Activated naive CD8-positive, alpha-beta T cell treated with anti-CD3 and anti-CD28 coated beads, Interleukin-2, amount 50 U/mL, for 24 hours (primary cell): Measurements from ENCODE around the gene DGKI.

ENCODE experiments used
- ATAC-seq: fragments of 150-1000 bp; cut with Tn5 transposase; one replicate; pipeline ENCODE4 v1.10.0; 2021
- DNase-seq: peaks from one replicate; pipeline ENCODE4 v3.0.0; 2021
- H3K27ac Mint-ChIP-seq: one replicate; pipeline ENCODE4 v1.8.0; 2021; ENCODE audit warnings: mild to moderate bottlenecking, mixed read lengths
- H3K27me3 Mint-ChIP-seq: one replicate; pipeline ENCODE4 v1.8.0; 2021; ENCODE audit warnings: mixed read lengths
- H3K36me3 Mint-ChIP-seq: one replicate; pipeline ENCODE4 v1.8.0; 2021; ENCODE audit warnings: low read depth, mixed read lengths
- H3K4me1 Mint-ChIP-seq: one replicate; pipeline ENCODE4 v1.8.0; 2021; ENCODE audit warnings: mixed read lengths
- H3K4me3 Mint-ChIP-seq: one replicate; pipeline ENCODE4 v1.8.0; 2021; ENCODE audit warnings: mild to moderate bottlenecking, moderate library complexity, mixed read lengths
- H3K9me3 Mint-ChIP-seq: one replicate; pipeline ENCODE4 v1.8.0; 2021; ENCODE audit warnings: mixed read lengths

Gene DGKI

GRCh38 chr7:137609500-137609899 is 237.3 kb downstream of the DGKI start:
- Mint-ChIP-seq H3K9me3 (no peaks in the 10 kb centered on the region), H3K36me3 (no peaks in the 10 kb centered on the region), H3K4me1 (no peaks in the 10 kb centered on the region), H3K4me3 (no peak overlapping the region), H3K27ac (no peak overlapping the region), H3K27me3 (peaks cover 9% of the 10 kb centered on the region)
- no peak for DNase-seq
- no peak for ATAC-seq

- ATAC-seq: no peak
- peaks cover 9% of the 10 kb centered on the region for H3K27me3 Mint-ChIP-seq
- H3K36me3 Mint-ChIP-seq: no peaks in the 10 kb centered on the region
- H3K9me3 Mint-ChIP-seq: no peaks in the 10 kb centered on the region
- no peak overlapping the region for H3K4me3 Mint-ChIP-seq
- DNase-seq: no peak
- H3K27ac Mint-ChIP-seq: no peak overlapping the region
- H3K4me1 Mint-ChIP-seq: no peaks in the 10 kb centered on the region
Observed at GRCh38 chr7:137606061-137606674, 240.6 kb downstream of the DGKI start.

GRCh38 chr7:137603043-137603442 is 243.7 kb downstream of the DGKI start:
- Mint-ChIP-seq H3K27ac (no peak overlapping the region), H3K36me3 (no peaks in the 10 kb centered on the region), H3K27me3 (peaks cover 3% of the 10 kb centered on the region), H3K4me3 (no peak overlapping the region), H3K9me3 (no peaks in the 10 kb centered on the region), H3K4me1 (no peaks in the 10 kb centered on the region)
- ATAC-seq: no peak
- no peak for DNase-seq

- Mint-ChIP-seq H3K36me3 (no peaks in the 10 kb centered on the region), H3K4me1 (no peaks in the 10 kb centered on the region), H3K9me3 (no peaks in the 10 kb centered on the region), H3K4me3 (no peak overlapping the region), H3K27me3 (peaks cover 9% of the 10 kb centered on the region), H3K27ac (no peak overlapping the region)
- ATAC-seq (no peak), DNase-seq (no peak)
Observed at GRCh38 chr7:137601642-137602041, 245.1 kb downstream of the DGKI start.

GRCh38 chr7:137597856-137598255 is 248.9 kb downstream of the DGKI start:
- Mint-ChIP-seq H3K4me1 (no peaks in the 10 kb centered on the region), H3K9me3 (no peaks in the 10 kb centered on the region), H3K4me3 (no peak overlapping the region), H3K36me3 (no peaks in the 10 kb centered on the region), H3K27ac (no peak overlapping the region), H3K27me3 (peaks cover 6% of the 10 kb centered on the region)
- ATAC-seq: no peak
- DNase-seq: no peak

- no peaks in the 10 kb centered on the region for H3K4me1 Mint-ChIP-seq
- peaks cover 6% of the 10 kb centered on the region for H3K27me3 Mint-ChIP-seq
- ATAC-seq (no peak), DNase-seq (no peak)
- H3K36me3 Mint-ChIP-seq: no peaks in the 10 kb centered on the region
- H3K4me3 Mint-ChIP-seq: no peak overlapping the region
- no peaks in the 10 kb centered on the region for H3K9me3 Mint-ChIP-seq
- no peak overlapping the region for H3K27ac Mint-ChIP-seq
Observed at GRCh38 chr7:137593115-137593711, 253.6 kb downstream of the DGKI start.

- Mint-ChIP-seq H3K27ac (no peak overlapping the region), H3K27me3 (peaks cover 4% of the 10 kb centered on the region), H3K9me3 (no peaks in the 10 kb centered on the region), H3K36me3 (no peaks in the 10 kb centered on the region), H3K4me3 (no peak overlapping the region), H3K4me1 (no peaks in the 10 kb centered on the region)
- ATAC-seq: no peak
- DNase-seq: no peak
Observed at GRCh38 chr7:137592232-137592896, 254.4 kb downstream of the DGKI start.

GRCh38 chr7:137591421-137591837 is 255.3 kb downstream of the DGKI start:
- no peaks in the 10 kb centered on the region for H3K9me3 Mint-ChIP-seq
- DNase-seq (no peak), ATAC-seq (no peak)
- no peaks in the 10 kb centered on the region for H3K36me3 Mint-ChIP-seq
- no peaks in the 10 kb centered on the region for H3K4me1 Mint-ChIP-seq
- no peak overlapping the region for H3K4me3 Mint-ChIP-seq
- H3K27me3 Mint-ChIP-seq: no peaks in the 10 kb centered on the region
- no peak overlapping the region for H3K27ac Mint-ChIP-seq

GRCh38 chr7:137590756-137591305 is 255.9 kb downstream of the DGKI start:
- no peak for DNase-seq
- no peak for ATAC-seq
- H3K36me3 Mint-ChIP-seq: no peaks in the 10 kb centered on the region
- no peak overlapping the region for H3K27ac Mint-ChIP-seq
- H3K9me3 Mint-ChIP-seq: no peaks in the 10 kb centered on the region
- no peak overlapping the region for H3K4me3 Mint-ChIP-seq
- no peaks in the 10 kb centered on the region for H3K4me1 Mint-ChIP-seq
- H3K27me3 Mint-ChIP-seq: no peaks in the 10 kb centered on the region

GRCh38 chr7:137590071-137590755 is 256.6 kb downstream of the DGKI start:
- no peaks in the 10 kb centered on the region for H3K27me3 Mint-ChIP-seq
- H3K9me3 Mint-ChIP-seq: no peaks in the 10 kb centered on the region
- DNase-seq: no peak
- no peaks in the 10 kb centered on the region for H3K36me3 Mint-ChIP-seq
- H3K4me1 Mint-ChIP-seq: no peaks in the 10 kb centered on the region
- ATAC-seq: no peak
- no peak overlapping the region for H3K4me3 Mint-ChIP-seq
- no peak overlapping the region for H3K27ac Mint-ChIP-seq

GRCh38 chr7:137587326-137587725 is 259.4 kb downstream of the DGKI start:
- ATAC-seq: no peak
- H3K27me3 Mint-ChIP-seq: no peaks in the 10 kb centered on the region
- no peak overlapping the region for H3K4me3 Mint-ChIP-seq
- H3K9me3 Mint-ChIP-seq: no peaks in the 10 kb centered on the region
- no peaks in the 10 kb centered on the region for H3K36me3 Mint-ChIP-seq
- no peak for DNase-seq
- H3K27ac Mint-ChIP-seq: no peak overlapping the region
- H3K4me1 Mint-ChIP-seq: no peaks in the 10 kb centered on the region

GRCh38 chr7:137585591-137585990 is 261.2 kb downstream of the DGKI start:
- H3K4me3 Mint-ChIP-seq: no peak overlapping the region
- H3K27me3 Mint-ChIP-seq: no peaks in the 10 kb centered on the region
- H3K4me1 Mint-ChIP-seq: no peaks in the 10 kb centered on the region
- no peaks in the 10 kb centered on the region for H3K36me3 Mint-ChIP-seq
- no peak for DNase-seq
- H3K27ac Mint-ChIP-seq: no peak overlapping the region
- no peak for ATAC-seq
- no peaks in the 10 kb centered on the region for H3K9me3 Mint-ChIP-seq

GRCh38 chr7:137583172-137583571 is 263.6 kb downstream of the DGKI start:
- H3K4me1 Mint-ChIP-seq: no peaks in the 10 kb centered on the region
- H3K27me3 Mint-ChIP-seq: peaks cover 4% of the 10 kb centered on the region
- no peaks in the 10 kb centered on the region for H3K9me3 Mint-ChIP-seq

GRCh38 chr7:137579913-137580640 is 266.7 kb downstream of the DGKI start:
- ATAC-seq (no peak), DNase-seq (no peak)
- Mint-ChIP-seq H3K27ac (no peak overlapping the region), H3K4me1 (no peaks in the 10 kb centered on the region), H3K9me3 (no peaks in the 10 kb centered on the region), H3K4me3 (no peak overlapping the region), H3K27me3 (peaks cover 4% of the 10 kb centered on the region), H3K36me3 (no peaks in the 10 kb centered on the region)

More at GRCh38 chr7:137583172-137583571, 263.6 kb downstream of the DGKI start:
- DNase-seq (no peak), ATAC-seq (no peak)
- H3K27ac Mint-ChIP-seq: no peak overlapping the region
- H3K4me3 Mint-ChIP-seq: no peak overlapping the region
- no peaks in the 10 kb centered on the region for H3K36me3 Mint-ChIP-seq
